Measurements from ENCODE around the gene CDC20B.
"Not testable (repeated sequence)": the region's sequence is repeated elsewhere in the genome, so short reads cannot be mapped to it uniquely, and the experiment has no call there.

CDC20B gene

GRCh38 chr5:55104946-55105701 is 67.9 kb downstream of the CDC20B start:
- no peaks in the 10 kb centered on the region for H3K79me1 ChIP-seq (ENCODE audit: low read length)
- H3K9ac ChIP-seq (ENCODE audit: low read length): no peak overlapping the region
- no peak overlapping the region for H4K5ac ChIP-seq (ENCODE audit: low read length)
- H4K8ac ChIP-seq (ENCODE audit: low read depth, low read length): no peak overlapping the region
- H3K23ac ChIP-seq (ENCODE audit: low read length): no peak overlapping the region
- no peak overlapping the region for H2BK5ac ChIP-seq (ENCODE audit: low read length)
- H3K79me2 ChIP-seq (ENCODE audit: control insufficient read depth, insufficient read depth, low read length): no peaks in the 10 kb centered on the region
- H3K56ac ChIP-seq (ENCODE audit: low read length): no peak overlapping the region
- no peak overlapping the region for H3K4me3 ChIP-seq (ENCODE audit: low read length)
- no peak overlapping the region for H3K4me2 ChIP-seq (ENCODE audit: low read length)
- DNase-seq: no peak
- no peaks in the 10 kb centered on the region for H3K4me1 ChIP-seq (ENCODE audit: control insufficient read depth, low read depth, low read length)
- H3K4ac ChIP-seq (ENCODE audit: low read depth, low read length): no peak overlapping the region
- H3K18ac ChIP-seq (ENCODE audit: low read length): no peak overlapping the region
- H2AK5ac ChIP-seq (ENCODE audit: low read length): no peak overlapping the region
- no peaks in the 10 kb centered on the region for H3K36me3 ChIP-seq (ENCODE audit: control insufficient read depth, insufficient read depth, low read length)
- no peak overlapping the region for H2BK120ac ChIP-seq (ENCODE audit: low read depth, low read length)
- H3K27me3 ChIP-seq (ENCODE audit: insufficient read depth, low read length, poor library complexity): no peaks in the 10 kb centered on the region
- no CpG with 5 or more reads among the region's 5 CpGs for WGBS (ENCODE audit: extremely low coverage, insufficient coverage, low lambda C conversion rate)
- H2BK15ac ChIP-seq (replicated peaks; ENCODE audit: low read depth): no peak overlapping the region
- no peak overlapping the region for H3K27ac ChIP-seq (ENCODE audit: low read depth, low read length)

DNA sequence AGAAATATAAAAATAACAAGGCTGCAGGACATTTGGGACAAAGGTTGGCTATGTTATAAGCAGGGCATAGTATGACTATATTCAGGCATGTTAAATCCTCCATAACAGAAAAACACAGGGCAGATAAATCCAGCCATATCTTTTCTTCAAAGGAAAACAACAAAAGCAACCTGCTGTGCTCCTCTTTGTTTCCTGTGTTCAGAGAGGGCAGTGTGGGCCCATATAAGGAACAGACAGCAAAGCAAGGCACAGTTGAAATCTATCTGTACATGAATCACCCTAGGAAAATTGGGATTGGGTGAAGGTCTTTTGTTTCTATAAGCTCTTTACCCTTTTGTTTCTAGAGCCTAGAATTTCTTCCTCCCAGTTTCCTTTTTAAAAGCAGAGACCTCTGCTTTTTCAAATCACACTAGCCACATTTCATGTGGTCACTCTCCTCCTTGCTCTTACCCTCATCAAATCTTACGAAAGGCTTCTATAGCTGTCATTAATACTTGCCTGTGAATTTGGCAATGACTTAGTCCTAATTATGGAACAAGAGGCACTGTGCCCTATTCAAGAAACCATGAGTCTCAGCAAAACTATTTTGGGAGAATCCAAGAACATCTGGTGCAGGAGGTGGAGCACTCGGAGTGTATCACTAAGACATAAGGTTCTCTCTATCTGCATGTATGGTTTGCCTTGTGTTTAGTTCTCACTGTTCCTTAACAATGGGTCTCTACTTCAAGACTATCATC is 68.8 kb downstream of the CDC20B start:
- H3K4me1 ChIP-seq (ENCODE audit: control insufficient read depth, low read depth, low read length): no peaks in the 10 kb centered on the region
- H3K27me3 ChIP-seq (ENCODE audit: insufficient read depth, low read length, poor library complexity): no peaks in the 10 kb centered on the region
- no peak overlapping the region for H3K4me3 ChIP-seq (ENCODE audit: low read length)
- no peak overlapping the region for H2BK120ac ChIP-seq (ENCODE audit: low read depth, low read length)
- WGBS (ENCODE audit: extremely low coverage, insufficient coverage, low lambda C conversion rate): no CpG with 5 or more reads among the region's 2 CpGs
- no peak overlapping the region for H2BK15ac ChIP-seq (replicated peaks; ENCODE audit: low read depth)
- H3K18ac ChIP-seq (ENCODE audit: low read length): no peak overlapping the region
- H2AK5ac ChIP-seq (ENCODE audit: low read length): no peak overlapping the region
- no peak overlapping the region for H3K56ac ChIP-seq (ENCODE audit: low read length)
- peak; percentile 14 for DNase-seq
- no peak overlapping the region for H4K5ac ChIP-seq (ENCODE audit: low read length)
- H2BK5ac ChIP-seq (ENCODE audit: low read length): no peak overlapping the region
- no peak overlapping the region for H3K23ac ChIP-seq (ENCODE audit: low read length)
- H3K79me1 ChIP-seq (ENCODE audit: low read length): no peaks in the 10 kb centered on the region
- no peak overlapping the region for H4K8ac ChIP-seq (ENCODE audit: low read depth, low read length)
- H3K4me2 ChIP-seq (ENCODE audit: low read length): no peak overlapping the region
- H3K4ac ChIP-seq (ENCODE audit: low read depth, low read length): no peak overlapping the region
- no peaks in the 10 kb centered on the region for H3K36me3 ChIP-seq (ENCODE audit: control insufficient read depth, insufficient read depth, low read length)
- H3K79me2 ChIP-seq (ENCODE audit: control insufficient read depth, insufficient read depth, low read length): no peaks in the 10 kb centered on the region
- H3K27ac ChIP-seq (ENCODE audit: low read depth, low read length): no peak overlapping the region
- H3K9ac ChIP-seq (ENCODE audit: low read length): no peak overlapping the region

GRCh38 chr5:55102348-55102747 is 70.6 kb downstream of the CDC20B start, which contains the start of gene GZMA:
Gene GZMA, plus strand, starts transcription at chr5:55102646. Its CDS starts 37 bp downstream, at chr5:55102683.
- H4K8ac ChIP-seq (ENCODE audit: low read depth, low read length): no peak within 1 kb of the TSS
- H3K79me1 ChIP-seq (ENCODE audit: low read length): no peaks in the 10 kb centered on the region
- no peaks in the 10 kb centered on the region for H3K27me3 ChIP-seq (ENCODE audit: insufficient read depth, low read length, poor library complexity)
- no peak within 1 kb of the TSS for H3K56ac ChIP-seq (ENCODE audit: low read length)
- no CpG with 5 or more reads among the region's 3 CpGs for WGBS (ENCODE audit: extremely low coverage, insufficient coverage, low lambda C conversion rate)
- H3K4me2 ChIP-seq (ENCODE audit: low read length): no peak within 1 kb of the TSS
- no peak within 1 kb of the TSS for H3K18ac ChIP-seq (ENCODE audit: low read length)
- H2BK120ac ChIP-seq (ENCODE audit: low read depth, low read length): no peak within 1 kb of the TSS
- H3K9ac ChIP-seq (ENCODE audit: low read length): no peak within 1 kb of the TSS
- H3K27ac ChIP-seq (ENCODE audit: low read depth, low read length): no peak within 1 kb of the TSS
- H3K4me1 ChIP-seq (ENCODE audit: control insufficient read depth, low read depth, low read length): no peaks in the 10 kb centered on the region
- H3K23ac ChIP-seq (ENCODE audit: low read length): no peak within 1 kb of the TSS
- H2BK15ac ChIP-seq (replicated peaks; ENCODE audit: low read depth): no peak within 1 kb of the TSS
- no peaks in the 10 kb centered on the region for H3K36me3 ChIP-seq (ENCODE audit: control insufficient read depth, insufficient read depth, low read length)
- DNase-seq: no peak
- H2BK5ac ChIP-seq (ENCODE audit: low read length): no peak within 1 kb of the TSS
- no peaks in the 10 kb centered on the region for H3K79me2 ChIP-seq (ENCODE audit: control insufficient read depth, insufficient read depth, low read length)
- no peak within 1 kb of the TSS for H4K5ac ChIP-seq (ENCODE audit: low read length)
- H3K4ac ChIP-seq (ENCODE audit: low read depth, low read length): no peak within 1 kb of the TSS
- H2AK5ac ChIP-seq (ENCODE audit: low read length): no peak within 1 kb of the TSS
- H3K4me3 ChIP-seq (ENCODE audit: low read length): no peak within 1 kb of the TSS

DNA sequence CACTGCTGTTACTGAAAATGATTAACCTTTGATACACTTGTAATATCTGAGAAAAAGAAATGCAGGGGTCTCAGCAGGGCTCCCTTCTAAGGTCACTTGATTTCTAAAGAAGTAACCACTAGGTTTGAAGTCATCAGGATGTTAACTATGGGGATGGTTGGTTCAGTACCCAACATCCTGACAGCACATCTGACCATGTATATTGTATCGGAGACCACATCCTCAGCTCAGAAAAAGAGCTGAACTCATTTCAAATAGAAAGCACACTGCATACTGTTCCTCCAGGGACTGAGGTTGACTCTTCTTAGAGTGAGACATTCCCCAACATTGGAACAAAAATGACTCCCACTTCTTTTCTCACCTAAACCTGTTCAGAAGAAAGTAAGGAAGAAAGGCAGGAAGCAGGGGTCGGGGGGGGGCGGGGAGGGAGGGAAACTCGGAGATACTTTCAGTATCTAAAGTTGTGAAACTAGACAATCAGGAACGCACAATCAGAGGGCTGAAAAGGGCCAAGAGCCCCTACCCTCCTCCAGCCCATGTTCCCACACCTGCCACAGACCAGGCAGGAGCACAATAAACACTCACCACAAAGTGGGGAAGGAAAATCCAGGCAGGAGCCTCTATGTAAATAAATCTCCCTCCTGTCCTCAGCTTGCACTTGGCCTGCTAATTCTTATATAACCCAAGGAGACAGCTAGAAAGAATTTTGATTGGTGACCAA is 71.3 kb downstream of the CDC20B start:
- Histone ChIP-seq H2BK120ac (ENCODE audit: low read depth, low read length) (no peak overlapping the region), H3K4me1 (ENCODE audit: control insufficient read depth, low read depth, low read length) (no peaks in the 10 kb centered on the region), H4K5ac (ENCODE audit: low read length) (no peak overlapping the region), H3K4ac (ENCODE audit: low read depth, low read length) (no peak overlapping the region), H3K27ac (ENCODE audit: low read depth, low read length) (no peak overlapping the region), H2AK5ac (ENCODE audit: low read length) (no peak overlapping the region), H3K18ac (ENCODE audit: low read length) (no peak overlapping the region), H3K4me2 (ENCODE audit: low read length) (no peak overlapping the region), H4K8ac (ENCODE audit: low read depth, low read length) (no peak overlapping the region), H3K79me1 (ENCODE audit: low read length) (no peaks in the 10 kb centered on the region), H3K56ac (ENCODE audit: low read length) (no peak overlapping the region), H2BK15ac (replicated peaks; ENCODE audit: low read depth) (no peak overlapping the region), H3K79me2 (ENCODE audit: control insufficient read depth, insufficient read depth, low read length) (no peaks in the 10 kb centered on the region), H3K4me3 (ENCODE audit: low read length) (no peak overlapping the region), H3K27me3 (ENCODE audit: insufficient read depth, low read length, poor library complexity) (no peaks in the 10 kb centered on the region), H3K23ac (ENCODE audit: low read length) (no peak overlapping the region), H3K9ac (ENCODE audit: low read length) (no peak overlapping the region), H2BK5ac (ENCODE audit: low read length) (no peak overlapping the region), H3K36me3 (ENCODE audit: control insufficient read depth, insufficient read depth, low read length) (no peaks in the 10 kb centered on the region)
- DNase-seq: no peak
- WGBS (ENCODE audit: extremely low coverage, insufficient coverage, low lambda C conversion rate): no CpG with 5 or more reads among the region's 5 CpGs

GRCh38 chr5:55101148-55101547 is 71.8 kb downstream of the CDC20B start:
- H3K79me2 ChIP-seq (ENCODE audit: control insufficient read depth, insufficient read depth, low read length); H3K27ac ChIP-seq (ENCODE audit: low read depth, low read length); H2BK120ac ChIP-seq (ENCODE audit: low read depth, low read length); H2AK5ac ChIP-seq (ENCODE audit: low read length); H3K18ac ChIP-seq (ENCODE audit: low read length); H3K9ac ChIP-seq (ENCODE audit: low read length); H3K4ac ChIP-seq (ENCODE audit: low read depth, low read length); H2BK5ac ChIP-seq (ENCODE audit: low read length); H2BK15ac ChIP-seq (replicated peaks; ENCODE audit: low read depth); H3K4me1 ChIP-seq (ENCODE audit: control insufficient read depth, low read depth, low read length); H3K56ac ChIP-seq (ENCODE audit: low read length); H3K36me3 ChIP-seq (ENCODE audit: control insufficient read depth, insufficient read depth, low read length); H3K23ac ChIP-seq (ENCODE audit: low read length); DNase-seq; H3K27me3 ChIP-seq (ENCODE audit: insufficient read depth, low read length, poor library complexity); H3K4me3 ChIP-seq (ENCODE audit: low read length); H4K8ac ChIP-seq (ENCODE audit: low read depth, low read length); H3K79me1 ChIP-seq (ENCODE audit: low read length); H4K5ac ChIP-seq (ENCODE audit: low read length); H3K4me2 ChIP-seq (ENCODE audit: low read length): not testable (repeated sequence)
